ENCODE results near the gene INPP5A.

Gene INPP5A

GRCh38 chr10:132606536-132607316 lies 69.1 kb downstream of the INPP5A start:
- TF ChIP-seq ZNF274 (IDR thresholded peaks at IDR 0.05; ENCODE audit: low read depth, low read length), result no peak
- no peak overlapping the region for H3K4me3 ChIP-seq (ENCODE audit: low read length)

- no peak overlapping the region for H3K4me3 ChIP-seq (ENCODE audit: low read length)
- TF ChIP-seq ZNF274 (IDR thresholded peaks at IDR 0.05; ENCODE audit: low read depth, low read length), result no peak
Observed at GRCh38 chr10:132607491-132607890, 69.9 kb downstream of the INPP5A start.

- no peak for TF ChIP-seq ZNF274 (IDR thresholded peaks at IDR 0.05; ENCODE audit: low read depth, low read length)
- no peak overlapping the region for H3K4me3 ChIP-seq (ENCODE audit: low read length)
Observed at GRCh38 chr10:132607961-132608495, 70.4 kb downstream of the INPP5A start.

GRCh38 chr10:132608511-132609195 lies 71.1 kb downstream of the INPP5A start:
- TF ChIP-seq ZNF274 (IDR thresholded peaks at IDR 0.05; ENCODE audit: low read depth, low read length), result no peak
- H3K4me3 ChIP-seq (ENCODE audit: low read length), result no peak overlapping the region

GRCh38 chr10:132609211-132609610 lies 71.6 kb downstream of the INPP5A start:
- no peak for TF ChIP-seq ZNF274 (IDR thresholded peaks at IDR 0.05; ENCODE audit: low read depth, low read length)
- H3K4me3 ChIP-seq (ENCODE audit: low read length), result no peak overlapping the region

- no peak overlapping the region for H3K4me3 ChIP-seq (ENCODE audit: low read length)
- TF ChIP-seq ZNF274 (IDR thresholded peaks at IDR 0.05; ENCODE audit: low read depth, low read length), result no peak
Observed at GRCh38 chr10:132610071-132610701, 72.6 kb downstream of the INPP5A start.

- no peak overlapping the region for H3K4me3 ChIP-seq (ENCODE audit: low read length)
- no peak for TF ChIP-seq ZNF274 (IDR thresholded peaks at IDR 0.05; ENCODE audit: low read depth, low read length)
Observed at GRCh38 chr10:132611026-132611910, 73.7 kb downstream of the INPP5A start.

GRCh38 chr10:132611986-132612385 lies 74.4 kb downstream of the INPP5A start:
- no peak overlapping the region for H3K4me3 ChIP-seq (ENCODE audit: low read length)
- TF ChIP-seq ZNF274 (IDR thresholded peaks at IDR 0.05; ENCODE audit: low read depth, low read length), result no peak

- H3K4me3 ChIP-seq (ENCODE audit: low read length), result no peak overlapping the region
Observed at GRCh38 chr10:132612571-132613504, 75.3 kb downstream of the INPP5A start.

GRCh38 chr10:132613566-132614348 lies 76.2 kb downstream of the INPP5A start:
- no peak overlapping the region for H3K4me3 ChIP-seq (ENCODE audit: low read length)
- no peak for TF ChIP-seq ZNF274 (IDR thresholded peaks at IDR 0.05; ENCODE audit: low read depth, low read length)

More at GRCh38 chr10:132612571-132613504, 75.3 kb downstream of the INPP5A start:
- no peak for TF ChIP-seq ZNF274 (IDR thresholded peaks at IDR 0.05; ENCODE audit: low read depth, low read length)

GRCh38 chr10:132614431-132615340 lies 77.1 kb downstream of the INPP5A start:
- no peak overlapping the region for H3K4me3 ChIP-seq (ENCODE audit: low read length)
- no peak for TF ChIP-seq ZNF274 (IDR thresholded peaks at IDR 0.05; ENCODE audit: low read depth, low read length)
